WI38 (cell line): Measurements from ENCODE around the gene LGMN.
"Not testable (repeated sequence)": the region's sequence is repeated elsewhere in the genome, so short reads cannot be mapped to it uniquely, and the experiment has no call there.

Experiments
- H3K4me3 ChIP-seq: 2 replicates; pipeline ENCODE4 v1.5.1; 2011; ENCODE audit warnings: low read depth, mild to moderate bottlenecking, control low read depth, low read length
- CTCF ChIP-seq: IDR thresholded peaks from 2 replicates; pipeline ENCODE4 v1.5.1; 2012; ENCODE audit warnings: low read depth, mild to moderate bottlenecking, control low read depth, low read length

Gene LGMN

GRCh38 chr14:92685784-92686355, 62.6 kb downstream of the LGMN start:
- no peak overlapping the region for H3K4me3 ChIP-seq
- TF ChIP-seq CTCF = no peak

- H3K4me3 ChIP-seq = no peak overlapping the region
- no peak for TF ChIP-seq CTCF
These were observed 63.4 kb downstream of the LGMN start for GRCh38 chr14:92684801-92685560.

GRCh38 chr14:92683041-92683440, 65.4 kb downstream of the LGMN start:
- H3K4me3 ChIP-seq = no peak overlapping the region
- no peak for TF ChIP-seq CTCF

GRCh38 chr14:92680781-92681650, 67.4 kb downstream of the LGMN start:
- peak; percentile 94 for TF ChIP-seq CTCF

GRCh38 chr14:92680330-92680729, 68.1 kb downstream of the LGMN start:
- not testable (repeated sequence) for H3K4me3 ChIP-seq

More at GRCh38 chr14:92680781-92681650, 67.4 kb downstream of the LGMN start:
- H3K4me3 ChIP-seq = no peak overlapping the region

- TF ChIP-seq CTCF = no peak
- no peak overlapping the region for H3K4me3 ChIP-seq
These were observed 69.2 kb downstream of the LGMN start for GRCh38 chr14:92679246-92679645.

GRCh38 chr14:92678766-92679165, 69.7 kb downstream of the LGMN start:
- no peak for TF ChIP-seq CTCF
- no peak overlapping the region for H3K4me3 ChIP-seq
